Panc1 (cell line): ENCODE data around the gene ADCY2. TPM values are rescaled to one million over a fixed set of nuclear protein-coding genes. Genes with fewer than 3 reads are reported as not detected.

ENCODE experiments used
- ATAC-seq: fragments of 200-7000 bp; cut with Tn5 transposase; 2 replicates; pipeline ENCODE4 v1.9.1; 2020; ENCODE audit warnings: mild to moderate bottlenecking, moderate library complexity
- BruUV-seq: library from RNA; stranded (reverse); fragments of 400-500 nt; replicated peaks from 2 replicates; lab custom pipeline; 2021; lab: Mats Ljungman, UMichigan
- CTCF ChIA-PET: fragments of 300-600 bp; sonication (Branson Sonifier 250); formaldehyde crosslinking; loops from one replicate; lab custom pipeline; 2022; ENCODE audit warnings: antibody characterized with exemption; lab: Charles Lee
- POLR2A ChIA-PET: fragments of 300-600 bp; sonication (Branson Sonifier 250); formaldehyde crosslinking; loops from one replicate; lab custom pipeline; 2022; ENCODE audit warnings: antibody characterized with exemption; lab: Charles Lee
- DNase-seq: peaks from one replicate; pipeline ENCODE4 v3.0.0-alpha.2; 2010; ENCODE audit warnings: low read depth, low spot score
- H3K27ac ChIP-seq: 2 replicates; pipeline ENCODE4 v1.5.1; 2011; ENCODE audit warnings: mild to moderate bottlenecking, low read length, inconsistent platforms
- H3K27me3 ChIP-seq: fragments of 200-500 bp; sonication (Bioruptor generic); 2 replicates; pipeline ENCODE4 v1.6.0; 2014; ENCODE audit warnings: low read length, inconsistent platforms; ENCODE audit not compliant: control insufficient read depth, insufficient read depth
- H3K36me3 ChIP-seq: fragments of 200-500 bp; sonication (Bioruptor generic); 2 replicates; pipeline ENCODE4 v1.5.1; 2014; ENCODE audit warnings: inconsistent platforms, mild to moderate bottlenecking, low read length, moderate library complexity; ENCODE audit not compliant: control insufficient read depth, insufficient read depth
- H3K4me1 ChIP-seq: 2 replicates; pipeline ENCODE4 v1.5.1; 2011; ENCODE audit warnings: inconsistent platforms, mild to moderate bottlenecking, low read length, moderate library complexity; ENCODE audit not compliant: control insufficient read depth, insufficient read depth
- H3K4me3 ChIP-seq, 2 experiments: 2 replicates each; pipeline ENCODE4 v1.5.1; 2011 to 2012; ENCODE audit warnings: low read depth in 2 of 2, low read length in 2 of 2, mild to moderate bottlenecking in 2 of 2, inconsistent platforms in 1 of 2, moderate library complexity in 1 of 2
- H3K9me3 ChIP-seq: fragments of 200-500 bp; sonication (Bioruptor generic); 2 replicates; pipeline ENCODE4 v1.5.1; 2014; ENCODE audit warnings: low read depth, mild to moderate bottlenecking, inconsistent platforms, low read length, moderate library complexity; ENCODE audit not compliant: control insufficient read depth, insufficient read depth
- POLR2AphosphoS5 ChIP-seq: IDR thresholded peaks from 2 replicates; pipeline ENCODE4 v1.6.1; 2012; ENCODE audit warnings: mild to moderate bottlenecking, low read depth, low read length, moderate library complexity
- SIN3A ChIP-seq: IDR thresholded peaks from 2 replicates; pipeline ENCODE4 v1.6.1; 2012; ENCODE audit warnings: low read depth, mild to moderate bottlenecking, low read length, moderate library complexity, borderline replicate concordance; ENCODE audit not compliant: insufficient read depth
- TCF7L2 ChIP-seq: IDR thresholded peaks from 2 replicates; pipeline ENCODE4 v1.6.1; 2011; ENCODE audit warnings: mild to moderate bottlenecking, low read depth, low read length, inconsistent platforms
- in situ Hi-C: cut with HindIII; loops from 2 replicates; pipeline ENCODE4 v1.10.0; 2016; ENCODE audit warnings: low sequenced_read_pairs, low pct_unique_long_range_greater_than_20kb
- intact Hi-C: fragments of 100-400 bp; cut with micrococcal nuclease; formaldehyde crosslinking; loops from one replicate; pipeline ENCODE4 v1.10.0; 2022; ENCODE audit not compliant: unreplicated experiment
- total RNA-seq: library from RNA; stranded (reverse); gene quantifications from one replicate; pipeline ENCODE4 v1.2.1, GENCODE V29; 2021; ENCODE audit not compliant: unreplicated experiment
- TF ChIP-seq, protein P1 (sequence below): fragments of 450-650 bp; IDR thresholded peaks from 2 replicates; pipeline ENCODE4 v1.5.1; 2017; ENCODE audit warnings: mild to moderate bottlenecking
- TF ChIP-seq, protein P2 (sequence below), 2 experiments: IDR thresholded peaks; 2 replicates each; pipeline ENCODE4 v1.6.1; 2011 to 2012; ENCODE audit warnings: low read depth in 2 of 2, control low read depth in 1 of 2, low read length in 1 of 2, mild to moderate bottlenecking in 1 of 2, moderate library complexity in 1 of 2; ENCODE audit not compliant: insufficient read depth in 1 of 2

Gene ADCY2
- total RNA-seq, 1 experiment from 2014 or later = 0.13 TPM

DNA sequence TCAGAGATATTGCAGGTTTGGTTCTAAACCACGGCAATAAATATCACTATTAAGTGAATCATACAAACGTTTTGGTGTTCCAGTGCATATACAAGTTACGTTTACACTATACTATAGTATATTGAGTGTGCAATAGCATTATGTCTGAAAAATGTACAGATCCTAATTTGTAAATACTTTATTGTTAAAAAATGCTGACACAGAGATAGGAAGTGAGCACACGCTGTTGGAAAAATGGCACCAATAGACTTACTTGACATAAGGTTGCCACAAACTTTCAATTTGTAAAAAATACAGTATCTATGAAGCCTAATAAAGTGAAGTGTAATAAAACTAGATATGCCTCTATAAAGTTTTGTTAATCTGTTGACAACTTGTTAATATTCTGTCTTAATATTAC is 439.0 kb downstream of the ADCY2 start:
- no peak overlapping the region for H3K27ac ChIP-seq
- H3K27me3 ChIP-seq = peaks cover 2% of the 10 kb centered on the region; the same call in 1 of the 2 replicates
- H3K4me3 ChIP-seq = no peak overlapping the region
- no peaks in the 10 kb centered on the region for H3K4me1 ChIP-seq
- no TSS peak for BruUV-seq
- TF ChIP-seq POLR2AphosphoS5 (no peak), TCF7L2 (no peak), SIN3A (no peak)
- TF ChIP-seq, protein P1, sequence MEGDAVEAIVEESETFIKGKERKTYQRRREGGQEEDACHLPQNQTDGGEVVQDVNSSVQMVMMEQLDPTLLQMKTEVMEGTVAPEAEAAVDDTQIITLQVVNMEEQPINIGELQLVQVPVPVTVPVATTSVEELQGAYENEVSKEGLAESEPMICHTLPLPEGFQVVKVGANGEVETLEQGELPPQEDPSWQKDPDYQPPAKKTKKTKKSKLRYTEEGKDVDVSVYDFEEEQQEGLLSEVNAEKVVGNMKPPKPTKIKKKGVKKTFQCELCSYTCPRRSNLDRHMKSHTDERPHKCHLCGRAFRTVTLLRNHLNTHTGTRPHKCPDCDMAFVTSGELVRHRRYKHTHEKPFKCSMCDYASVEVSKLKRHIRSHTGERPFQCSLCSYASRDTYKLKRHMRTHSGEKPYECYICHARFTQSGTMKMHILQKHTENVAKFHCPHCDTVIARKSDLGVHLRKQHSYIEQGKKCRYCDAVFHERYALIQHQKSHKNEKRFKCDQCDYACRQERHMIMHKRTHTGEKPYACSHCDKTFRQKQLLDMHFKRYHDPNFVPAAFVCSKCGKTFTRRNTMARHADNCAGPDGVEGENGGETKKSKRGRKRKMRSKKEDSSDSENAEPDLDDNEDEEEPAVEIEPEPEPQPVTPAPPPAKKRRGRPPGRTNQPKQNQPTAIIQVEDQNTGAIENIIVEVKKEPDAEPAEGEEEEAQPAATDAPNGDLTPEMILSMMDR = no peak
- TF ChIP-seq, protein P2, sequence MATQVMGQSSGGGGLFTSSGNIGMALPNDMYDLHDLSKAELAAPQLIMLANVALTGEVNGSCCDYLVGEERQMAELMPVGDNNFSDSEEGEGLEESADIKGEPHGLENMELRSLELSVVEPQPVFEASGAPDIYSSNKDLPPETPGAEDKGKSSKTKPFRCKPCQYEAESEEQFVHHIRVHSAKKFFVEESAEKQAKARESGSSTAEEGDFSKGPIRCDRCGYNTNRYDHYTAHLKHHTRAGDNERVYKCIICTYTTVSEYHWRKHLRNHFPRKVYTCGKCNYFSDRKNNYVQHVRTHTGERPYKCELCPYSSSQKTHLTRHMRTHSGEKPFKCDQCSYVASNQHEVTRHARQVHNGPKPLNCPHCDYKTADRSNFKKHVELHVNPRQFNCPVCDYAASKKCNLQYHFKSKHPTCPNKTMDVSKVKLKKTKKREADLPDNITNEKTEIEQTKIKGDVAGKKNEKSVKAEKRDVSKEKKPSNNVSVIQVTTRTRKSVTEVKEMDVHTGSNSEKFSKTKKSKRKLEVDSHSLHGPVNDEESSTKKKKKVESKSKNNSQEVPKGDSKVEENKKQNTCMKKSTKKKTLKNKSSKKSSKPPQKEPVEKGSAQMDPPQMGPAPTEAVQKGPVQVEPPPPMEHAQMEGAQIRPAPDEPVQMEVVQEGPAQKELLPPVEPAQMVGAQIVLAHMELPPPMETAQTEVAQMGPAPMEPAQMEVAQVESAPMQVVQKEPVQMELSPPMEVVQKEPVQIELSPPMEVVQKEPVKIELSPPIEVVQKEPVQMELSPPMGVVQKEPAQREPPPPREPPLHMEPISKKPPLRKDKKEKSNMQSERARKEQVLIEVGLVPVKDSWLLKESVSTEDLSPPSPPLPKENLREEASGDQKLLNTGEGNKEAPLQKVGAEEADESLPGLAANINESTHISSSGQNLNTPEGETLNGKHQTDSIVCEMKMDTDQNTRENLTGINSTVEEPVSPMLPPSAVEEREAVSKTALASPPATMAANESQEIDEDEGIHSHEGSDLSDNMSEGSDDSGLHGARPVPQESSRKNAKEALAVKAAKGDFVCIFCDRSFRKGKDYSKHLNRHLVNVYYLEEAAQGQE (IDR thresholded peaks at IDR 0.05; ENCODE audit: insufficient read depth in 1 of 2, low read depth in 2 of 2, low read length in 1 of 2) = no peak
- intact Hi-C loops (no loop called here), in situ Hi-C loops (no loop called here)
- ChIA-PET POLR2A (no interaction called here), CTCF (no interaction called here)
- no peaks in the 10 kb centered on the region for H3K36me3 ChIP-seq
- no peak for ATAC-seq
- no peaks in the 10 kb centered on the region for H3K9me3 ChIP-seq
- no peak for DNase-seq

DNA sequence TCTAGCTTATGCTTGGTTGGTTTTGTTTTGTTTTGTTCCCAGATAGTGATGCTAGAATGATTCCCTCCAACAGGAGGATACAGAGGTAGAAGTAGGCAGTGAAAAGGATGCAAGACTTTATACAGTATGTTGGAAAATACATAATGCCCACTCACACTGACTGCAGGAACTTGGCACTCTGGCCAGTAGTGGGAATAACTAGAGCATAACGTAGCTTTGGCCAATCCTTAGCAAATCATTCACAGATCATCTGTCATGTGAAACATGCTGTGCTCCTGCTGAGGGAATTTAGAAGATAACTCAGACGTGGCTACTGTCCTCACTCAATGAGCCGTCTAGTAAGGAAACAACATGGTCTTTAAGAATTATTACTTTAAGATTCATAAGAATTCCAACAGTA is 441.5 kb downstream of the ADCY2 start:
- H3K4me1 ChIP-seq = no peaks in the 10 kb centered on the region
- TF ChIP-seq SIN3A (no peak), TCF7L2 (no peak), POLR2AphosphoS5 (no peak)
- TF ChIP-seq, protein P1 = no peak
- TF ChIP-seq, protein P2 (IDR thresholded peaks at IDR 0.05; ENCODE audit: insufficient read depth in 1 of 2, low read depth in 2 of 2, low read length in 1 of 2) = no peak
- no peak for DNase-seq
- no peak for ATAC-seq
- no peaks in the 10 kb centered on the region for H3K36me3 ChIP-seq
- H3K27me3 ChIP-seq = no peaks in the 10 kb centered on the region
- in situ Hi-C loops (no loop called here), intact Hi-C loops (no loop called here)
- no TSS peak for BruUV-seq
- no peaks in the 10 kb centered on the region for H3K9me3 ChIP-seq
- H3K27ac ChIP-seq = no peak overlapping the region
- CTCF ChIA-PET = no interaction called here
- H3K4me3 ChIP-seq = no peak overlapping the region
- POLR2A ChIA-PET = no interaction called here
